Neural cell (in vitro differentiated cells): Measurements from ENCODE around the gene KIZ. TPM values are rescaled to one million over a fixed set of nuclear protein-coding genes. Genes with fewer than 3 reads are reported as not detected.
A peak's percentile ranks its signal among the peaks of the same experiment; 100 is the strongest.

ENCODE experiments used
- H2AFZ ChIP-seq: fragments of 200-600, 300-800 bp; sonication (generic), shearing (Covaris generic); 2 replicates; pipeline ENCODE4 v1.6.0; 2014; ENCODE audit warnings: low read depth, mild to moderate bottlenecking, antibody characterized with exemption, low read length, moderate library complexity
- H3F3A ChIP-seq: fragments of 200-600 bp; shearing (Covaris generic); 2 replicates; pipeline ENCODE4 v1.6.1; 2016; ENCODE audit warnings: mild to moderate bottlenecking, moderate library complexity, mixed read lengths, antibody characterized with exemption, low read length; ENCODE audit not compliant: insufficient read depth, poor library complexity, severe bottlenecking
- H3K27ac ChIP-seq: fragments of 200-600, 300-800 bp; sonication (generic), shearing (Covaris generic); 2 replicates; pipeline ENCODE4 v1.5.1; 2014; ENCODE audit warnings: mild to moderate bottlenecking, low read length, moderate library complexity
- H3K27me3 ChIP-seq: fragments of 300-800, 200-600 bp; sonication (generic), shearing (Covaris generic); 2 replicates; pipeline ENCODE4 v1.6.0; 2014; ENCODE audit warnings: mild to moderate bottlenecking, low read depth, low read length, moderate library complexity; ENCODE audit not compliant: insufficient read depth
- H3K36me3 ChIP-seq: fragments of 300-800, 200-600 bp; sonication (generic), shearing (Covaris generic); 2 replicates; pipeline ENCODE4 v1.5.1; 2014; ENCODE audit warnings: mild to moderate bottlenecking, antibody characterized with exemption, low read length, moderate library complexity; ENCODE audit not compliant: insufficient read depth
- H3K4me2 ChIP-seq: fragments of 300-800, 200-600 bp; sonication (generic), shearing (Covaris generic); 2 replicates; pipeline ENCODE4 v1.6.0; 2014; ENCODE audit warnings: mild to moderate bottlenecking, low read length
- H3K4me3 ChIP-seq: fragments of 300-800, 200-600 bp; sonication (generic), shearing (Covaris generic); 2 replicates; pipeline ENCODE4 v1.5.1; 2014; ENCODE audit warnings: mild to moderate bottlenecking, low read length, moderate library complexity
- H3K79me2 ChIP-seq: fragments of 200-600 bp; shearing (Covaris generic); replicated peaks from 2 replicates; pipeline ENCODE4 v1.6.0; 2014; ENCODE audit warnings: mild to moderate bottlenecking, low read length, moderate library complexity; ENCODE audit not compliant: insufficient read depth
- H3K9ac ChIP-seq: fragments of 300-800, 200-600 bp; sonication (generic), shearing (Covaris generic); 2 replicates; pipeline ENCODE4 v1.6.1; 2016; ENCODE audit warnings: mild to moderate bottlenecking, low read length, mixed read lengths
- H3K9me2 ChIP-seq: fragments of 200-600 bp; shearing (Covaris generic); 2 replicates; pipeline ENCODE4 v1.6.1; 2016; ENCODE audit warnings: mild to moderate bottlenecking, low read length, mixed read lengths; ENCODE audit not compliant: insufficient read depth
- H3K9me3 ChIP-seq: fragments of 200-600, 300-800 bp; sonication (generic), shearing (Covaris generic); 2 replicates; pipeline ENCODE4 v1.6.1; 2016; ENCODE audit warnings: mild to moderate bottlenecking, mixed run types, low read length, moderate library complexity, mixed read lengths
- H4K20me1 ChIP-seq: fragments of 200-600 bp; shearing (Covaris generic); 2 replicates; pipeline ENCODE4 v1.6.1; 2016; ENCODE audit warnings: mild to moderate bottlenecking, mixed run types; ENCODE audit not compliant: insufficient read depth
- CTCF ChIP-seq: fragments of 450-650 bp; IDR thresholded peaks from 2 replicates; pipeline ENCODE4 v1.5.1; 2014; ENCODE audit warnings: antibody characterized with exemption, mild to moderate bottlenecking, moderate library complexity; ENCODE audit not compliant: poor library complexity, severe bottlenecking
- EZH2 ChIP-seq: fragments of 200-600, 300-800 bp; shearing (Covaris generic), sonication (generic); IDR thresholded peaks from 2 replicates; pipeline ENCODE4 v1.6.1; 2014; ENCODE audit warnings: antibody characterized with exemption, low read length, borderline replicate concordance, mild to moderate bottlenecking; ENCODE audit not compliant: insufficient read depth, poor library complexity, severe bottlenecking
- MXI1 ChIP-seq: fragments of 450-650 bp; conservative IDR thresholded peaks from 2 replicates; pipeline ENCODE4 v1.6.1; 2014; ENCODE audit warnings: antibody characterized with exemption, mild to moderate bottlenecking; ENCODE audit not compliant: poor library complexity, severe bottlenecking
- POLR2AphosphoS5 ChIP-seq: IDR thresholded peaks from 2 replicates; pipeline ENCODE4 v1.6.1; 2012
- RAD21 ChIP-seq: fragments of 450-650 bp; conservative IDR thresholded peaks from 2 replicates; pipeline ENCODE4 v1.6.1; 2014; ENCODE audit warnings: antibody characterized with exemption, mild to moderate bottlenecking, moderate library complexity
- REST ChIP-seq: IDR thresholded peaks from 2 replicates; pipeline ENCODE4 v1.6.1; 2012; ENCODE audit warnings: borderline replicate concordance
- SMC3 ChIP-seq: fragments of 450-650 bp; conservative IDR thresholded peaks from 2 replicates; pipeline ENCODE4 v1.6.1; 2014; ENCODE audit warnings: antibody characterized with exemption, mild to moderate bottlenecking, moderate library complexity; ENCODE audit not compliant: poor library complexity
- polyA minus RNA-seq: library from RNA; depleted of rRNA, polyadenylated mRNA; stranded (reverse); fragments of >200 nt; gene quantifications from 2 replicates; pipeline ENCODE4 v1.2.3, GENCODE V29; 2014
- polyA plus RNA-seq: library from polyadenylated mRNA; depleted of rRNA; stranded (reverse); fragments of >200 nt; gene quantifications from 2 replicates; pipeline ENCODE4 v1.2.3, GENCODE V29; 2014

KIZ gene
- polyA plus RNA-seq (2.1 and 3.6 TPM in 2 replicates), polyA minus RNA-seq (2.2 and 2.4 TPM in 2 replicates)

GRCh38 chr20:21125849-21126580 is at the start of gene KIZ:
Gene KIZ, plus strand, starts transcription at chr20:21126082. Its CDS starts 34 bp downstream, at chr20:21126116.
- H2AFZ ChIP-seq, result no peak within 1 kb of the TSS

More at GRCh38 chr20:21125849-21126580, at the start of gene KIZ:
- Histone ChIP-seq H3K79me2 (no peaks in the 10 kb centered on the region), H3K4me2 (peak within 1 kb of the TSS; percentile 65), H3K36me3 (no peaks in the 10 kb centered on the region), H3K9ac (peak within 1 kb of the TSS; percentile 57), H4K20me1 (no peaks in the 10 kb centered on the region), H3K27me3 (peaks cover 7% of the 10 kb centered on the region), H3K9me3 (no peaks in the 10 kb centered on the region), H3K4me3 (peak within 1 kb of the TSS; percentile 81), H3F3A (peaks cover 4% of the 10 kb centered on the region), H3K27ac (no peak within 1 kb of the TSS), H3K9me2 (no peaks in the 10 kb centered on the region)
- no peak for TF ChIP-seq EZH2
- TF ChIP-seq REST, result no peak
- peak; percentile 42 for TF ChIP-seq RAD21
- peak; percentile 57 for TF ChIP-seq CTCF
- peak; percentile 31 for TF ChIP-seq SMC3
- no peak for TF ChIP-seq POLR2AphosphoS5
- TF ChIP-seq MXI1, result peak; percentile 46
